GM10266 (cell line): ENCODE data around the gene SCFD2.

Experiments used
- DNase-seq: peaks from one replicate; pipeline ENCODE4 v3.0.0; 2012; ENCODE audit errors: extremely low spot score
- TF ChIP-seq, protein P1 (sequence below): IDR thresholded peaks from 2 replicates; pipeline ENCODE4 v1.5.1; 2012; ENCODE audit warnings: mild to moderate bottlenecking, low read depth; ENCODE audit not compliant: control insufficient read depth, insufficient read depth; ENCODE audit errors: missing control alignments

SCFD2 gene

DNA sequence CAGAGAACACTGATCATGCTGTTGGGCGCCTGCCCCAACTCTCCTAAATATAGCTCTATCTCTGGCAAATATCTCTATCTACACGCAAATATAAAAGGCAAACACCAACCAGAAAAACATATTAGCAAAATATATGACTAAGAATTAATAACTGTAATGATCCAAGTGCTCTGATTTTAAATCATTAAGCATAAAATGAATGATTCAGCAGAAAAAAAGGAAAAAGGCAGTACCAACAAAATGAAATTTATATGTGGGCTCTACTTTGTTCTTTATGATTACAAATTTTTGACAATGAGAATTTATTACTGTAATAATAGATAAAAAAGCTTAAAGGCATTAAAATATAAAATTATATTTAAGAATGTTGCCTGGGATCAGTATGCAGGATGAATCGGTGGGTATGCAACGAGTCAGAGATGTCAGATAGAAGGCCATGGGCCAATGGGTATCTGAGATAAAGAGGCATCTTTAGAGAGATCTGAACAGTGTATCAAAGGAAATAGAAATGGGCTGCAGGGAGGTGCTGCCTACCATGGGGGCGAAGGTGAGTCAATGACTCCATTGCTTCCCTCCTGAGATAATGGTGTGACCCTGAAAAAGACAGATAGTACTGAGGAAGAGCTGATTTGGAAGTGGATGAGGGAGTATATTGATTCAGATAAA lies 234.8 kb downstream of the SCFD2 start:
- DNase-seq = no peak
- TF ChIP-seq, protein P1, sequence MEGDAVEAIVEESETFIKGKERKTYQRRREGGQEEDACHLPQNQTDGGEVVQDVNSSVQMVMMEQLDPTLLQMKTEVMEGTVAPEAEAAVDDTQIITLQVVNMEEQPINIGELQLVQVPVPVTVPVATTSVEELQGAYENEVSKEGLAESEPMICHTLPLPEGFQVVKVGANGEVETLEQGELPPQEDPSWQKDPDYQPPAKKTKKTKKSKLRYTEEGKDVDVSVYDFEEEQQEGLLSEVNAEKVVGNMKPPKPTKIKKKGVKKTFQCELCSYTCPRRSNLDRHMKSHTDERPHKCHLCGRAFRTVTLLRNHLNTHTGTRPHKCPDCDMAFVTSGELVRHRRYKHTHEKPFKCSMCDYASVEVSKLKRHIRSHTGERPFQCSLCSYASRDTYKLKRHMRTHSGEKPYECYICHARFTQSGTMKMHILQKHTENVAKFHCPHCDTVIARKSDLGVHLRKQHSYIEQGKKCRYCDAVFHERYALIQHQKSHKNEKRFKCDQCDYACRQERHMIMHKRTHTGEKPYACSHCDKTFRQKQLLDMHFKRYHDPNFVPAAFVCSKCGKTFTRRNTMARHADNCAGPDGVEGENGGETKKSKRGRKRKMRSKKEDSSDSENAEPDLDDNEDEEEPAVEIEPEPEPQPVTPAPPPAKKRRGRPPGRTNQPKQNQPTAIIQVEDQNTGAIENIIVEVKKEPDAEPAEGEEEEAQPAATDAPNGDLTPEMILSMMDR = no peak

DNA sequence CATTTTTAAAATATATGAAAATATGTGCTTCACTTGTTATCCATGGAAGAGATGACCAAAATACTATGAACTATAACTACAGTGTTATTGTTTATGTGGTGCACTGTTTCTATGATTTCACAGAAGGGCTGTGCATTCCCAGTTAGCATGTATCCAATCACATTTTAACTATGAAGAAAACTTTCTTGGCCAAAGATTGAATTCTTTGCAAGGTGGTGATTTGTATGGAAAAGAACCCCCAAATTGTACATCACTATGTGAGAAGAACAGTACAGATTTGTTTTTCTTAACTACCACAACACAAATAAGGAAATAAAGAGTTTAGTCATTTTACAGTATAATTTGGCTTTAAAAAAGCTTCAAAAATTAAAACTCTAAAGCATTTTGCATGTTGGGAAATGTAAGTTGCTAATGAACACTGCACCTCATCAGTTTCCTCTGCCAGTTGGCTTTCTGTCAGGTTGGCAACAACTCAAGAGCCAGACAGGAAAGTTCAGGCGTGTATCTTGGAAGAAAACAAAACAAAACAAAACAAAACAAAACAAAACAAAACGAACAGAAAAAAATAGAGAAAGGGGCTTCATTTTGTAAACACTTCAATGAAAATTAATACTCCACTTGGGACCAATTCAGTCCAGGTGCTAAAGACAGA lies 237.0 kb downstream of the SCFD2 start:
- TF ChIP-seq, protein P1 = no peak
- no peak for DNase-seq

DNA sequence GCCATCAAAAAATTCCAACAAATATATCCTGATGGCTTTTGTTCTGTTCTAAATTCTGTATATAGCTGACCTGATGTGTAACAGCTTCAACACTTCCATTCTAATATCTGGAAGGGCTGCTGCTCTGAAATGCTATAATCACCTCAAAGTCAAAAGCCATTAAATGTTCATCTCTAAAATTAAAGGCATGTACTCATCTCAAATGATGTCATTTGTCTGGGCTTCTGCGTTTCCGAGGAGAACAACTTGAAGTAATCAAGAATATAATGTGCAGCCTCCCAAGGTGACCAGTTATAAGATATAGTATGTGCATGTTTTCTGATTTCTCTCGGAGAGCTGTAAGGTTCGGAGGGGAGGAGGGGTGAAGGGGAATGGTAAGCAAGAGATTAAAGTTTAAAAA lies 237.6 kb downstream of the SCFD2 start:
- TF ChIP-seq, protein P1 = no peak
- no peak for DNase-seq

DNA sequence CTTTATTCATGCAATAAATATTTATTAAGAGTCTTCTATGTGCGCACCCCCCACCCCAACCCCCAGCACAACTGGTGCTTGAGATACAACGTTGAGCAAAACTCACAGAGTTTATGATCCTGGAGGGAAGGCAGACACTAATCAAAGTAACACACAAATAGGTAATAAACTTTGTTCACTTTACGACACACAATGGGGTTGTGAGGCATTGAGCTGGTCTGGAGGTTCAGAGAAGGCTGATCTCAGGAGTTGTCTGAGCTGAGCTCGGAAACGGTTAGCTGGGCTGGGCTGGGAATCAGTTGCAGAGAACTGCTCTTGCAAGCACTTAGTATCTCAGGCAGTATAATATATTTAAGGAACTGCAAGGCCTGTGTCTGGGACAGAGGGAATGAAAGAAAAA lies 238.5 kb downstream of the SCFD2 start:
- no peak for DNase-seq
- TF ChIP-seq, protein P1 = no peak

DNA sequence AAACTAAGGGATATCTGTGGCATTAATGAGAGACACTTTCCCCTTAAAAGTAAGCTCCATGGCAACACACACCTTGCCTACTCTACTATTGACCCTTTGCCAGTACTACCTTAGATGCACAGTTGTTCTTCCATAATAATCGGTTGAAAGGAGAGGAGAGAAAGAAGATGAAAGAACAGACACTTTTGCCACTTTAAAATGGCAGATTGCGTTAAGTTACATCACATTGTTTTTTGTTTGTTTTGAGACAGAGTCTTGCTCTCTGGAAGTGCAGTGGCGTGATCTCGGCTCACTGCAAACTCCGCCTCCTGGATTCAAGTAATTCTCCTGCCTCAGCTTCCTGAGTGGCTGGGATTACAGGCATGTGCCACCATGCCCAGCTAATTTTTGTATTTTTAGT lies 239.8 kb downstream of the SCFD2 start:
- TF ChIP-seq, protein P1 = no peak
- DNase-seq = no peak

DNA sequence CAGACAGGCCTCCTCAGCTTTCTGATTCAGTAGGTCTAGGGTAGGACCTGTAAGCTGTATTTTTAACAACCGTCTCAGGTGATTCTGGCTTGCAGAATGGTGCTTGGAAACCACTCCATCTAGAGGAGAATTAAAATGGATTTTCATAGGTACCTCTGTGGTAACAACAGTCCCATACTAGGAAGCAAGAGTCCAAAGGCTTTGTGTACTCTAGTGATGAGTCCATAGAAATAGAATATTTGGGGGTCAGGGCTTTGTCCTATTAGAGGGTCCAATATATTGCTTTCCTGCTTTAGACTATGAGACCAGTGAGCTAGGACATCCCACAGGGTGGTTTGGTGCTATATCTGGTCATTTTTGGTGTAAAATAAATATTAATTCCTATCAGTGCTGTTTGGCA lies 242.0 kb downstream of the SCFD2 start:
- DNase-seq = no peak
- TF ChIP-seq, protein P1 = no peak

DNA sequence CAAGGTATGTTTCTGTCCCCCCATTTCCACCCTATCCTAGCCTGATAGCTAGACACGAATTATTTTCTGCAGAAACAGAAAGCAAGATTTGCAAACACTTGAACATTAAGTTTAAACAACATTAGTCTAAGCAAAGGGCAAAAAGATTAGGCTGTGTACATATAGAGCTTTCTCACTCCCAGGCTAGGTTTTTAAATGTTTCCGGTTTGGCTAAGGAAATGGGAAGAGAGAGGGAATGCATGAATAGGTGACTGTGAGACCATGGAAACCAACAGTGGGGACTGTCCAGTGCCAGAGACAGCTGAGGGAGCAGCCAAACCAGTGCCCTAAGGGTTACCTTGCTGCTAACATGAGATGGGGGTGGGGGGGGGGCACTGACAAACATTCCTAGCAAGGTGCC lies 242.7 kb downstream of the SCFD2 start:
- TF ChIP-seq, protein P1 = no peak
- no peak for DNase-seq
